ENCODE data around the gene PRB2. TPM values are rescaled to one million over a fixed set of nuclear protein-coding genes. Genes with fewer than 3 reads are reported as not detected.

Gene PRB2
- total and polyA plus RNA-seq, 9 of the 15 experiments (the other 6 are each of a cell fraction or from before 2014, with no cell fraction given): not detected

DNA sequence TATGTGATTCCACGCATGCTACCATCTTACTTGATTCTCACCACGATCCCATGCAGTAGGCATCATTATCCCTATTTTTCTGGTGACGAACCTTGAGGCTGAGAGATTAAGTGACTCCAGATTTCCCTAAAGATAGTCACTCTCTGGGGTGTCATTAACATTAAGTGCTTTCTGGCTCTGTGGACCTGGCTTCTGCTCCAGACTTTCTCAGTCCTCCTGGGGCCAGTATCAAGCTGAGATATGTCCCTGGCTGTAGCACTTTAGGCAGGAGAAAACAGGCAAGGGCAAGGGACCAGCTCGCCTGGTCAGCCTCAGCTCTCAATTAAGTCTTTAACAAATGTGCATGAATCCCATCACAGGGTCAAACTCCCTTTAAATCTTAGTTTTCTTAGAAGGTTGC, 38.3 kb upstream of the PRB2 start:
- ChIA-PET CTCF (ENCODE audit: low intra/inter-chr PET ratio) (no interaction called here), POLR2A (no interaction called here)
- Histone ChIP-seq H3K27ac (ENCODE audit: extremely low read depth, low read depth, low read length) (no peak overlapping the region), H3K27me3 (ENCODE audit: control insufficient read depth in 2 of 2, insufficient read depth in 2 of 2, low read length in 2 of 2) (no peaks in the 10 kb centered on the region), H3K4me3 (no peak overlapping the region), H4K20me1 (replicated peaks; ENCODE audit: control insufficient read depth, insufficient read depth, low read length) (no peaks in the 10 kb centered on the region), H3K4me2 (ENCODE audit: insufficient read depth, low read length) (no peak overlapping the region), H3K9ac (ENCODE audit: insufficient read depth in 1 of 2, low read depth in 2 of 2, low read length in 2 of 2) (no peak overlapping the region), H3K9me3 (replicated peaks; ENCODE audit: control insufficient read depth, insufficient read depth, low read depth, low read length) (no peaks in the 10 kb centered on the region), H3K79me2 (ENCODE audit: control insufficient read depth, insufficient read depth, low read length) (no peaks in the 10 kb centered on the region), H3K4me1 (replicated peaks in 1 of 2; ENCODE audit: control insufficient read depth in 2 of 2, insufficient read depth in 2 of 2, low read length in 2 of 2) (no peaks in the 10 kb centered on the region), H3K9me1 (ENCODE audit: control insufficient read depth, insufficient read depth, low read length) (no peaks in the 10 kb centered on the region), H3K36me3 (ENCODE audit: control insufficient read depth, insufficient read depth, low read length) (no peaks in the 10 kb centered on the region), H2AFZ (ENCODE audit: low read depth, low read length) (no peak overlapping the region)
- FAIRE-seq (no peak), DNase-seq (ENCODE audit: extremely low read depth in 1 of 4, low spot score in 3 of 4) (no peak), ATAC-seq (no peak)
- no TSS peak for BruUV-seq (replicated peaks)
- WGBS (ENCODE audit: insufficient coverage, low coverage, missing lambda C conversion rate): 3% methylated on average over 4 of the region's 4 CpGs
- in situ Hi-C loops (cut with MboI) (no loop called here), intact Hi-C loops (cut with micrococcal nuclease) (no loop called here)
- TF ChIP-seq ARNT (IDR thresholded peaks at IDR 0.05) (no peak), SUPT5H (IDR thresholded peaks at IDR 0.05) (no peak), PRPF4 (IDR thresholded peaks at IDR 0.05; ENCODE audit: insufficient read depth, low read depth, low read length, poor library complexity, severe bottlenecking) (no peak), CHD2 (IDR thresholded peaks at IDR 0.05; ENCODE audit: low read depth, low read length) (no peak), GTF2A2 (tag; IDR thresholded peaks at IDR 0.05) (no peak), AFF1 (IDR thresholded peaks at IDR 0.05; ENCODE audit: low read depth in 1 of 2, partially characterized antibody in 2 of 2) (no peak), THAP12 (CRISPR knock-in tag; IDR thresholded peaks at IDR 0.05) (no peak), ZNF696 (CRISPR knock-in tag; conservative IDR thresholded peaks at IDR 0.05) (no peak), ZC3H4 (CRISPR knock-in tag; IDR thresholded peaks at IDR 0.05; ENCODE audit: borderline replicate concordance) (no peak), ELF2 (CRISPR knock-in tag; IDR thresholded peaks at IDR 0.05) (no peak), ZNF175 (CRISPR knock-in tag; IDR thresholded peaks at IDR 0.05; ENCODE audit: low read depth) (no peak), ESRRA (IDR thresholded peaks at IDR 0.05; ENCODE audit: borderline replicate concordance, low read depth) (no peak), CBFB (CRISPR knock-in tag; IDR thresholded peaks at IDR 0.05) (no peak), ZBTB8A (IDR thresholded peaks at IDR 0.05; ENCODE audit: partially characterized antibody) (no peak), TEAD2 (tag; IDR thresholded peaks at IDR 0.05) (no peak)
- TF ChIP-seq, protein P1, sequence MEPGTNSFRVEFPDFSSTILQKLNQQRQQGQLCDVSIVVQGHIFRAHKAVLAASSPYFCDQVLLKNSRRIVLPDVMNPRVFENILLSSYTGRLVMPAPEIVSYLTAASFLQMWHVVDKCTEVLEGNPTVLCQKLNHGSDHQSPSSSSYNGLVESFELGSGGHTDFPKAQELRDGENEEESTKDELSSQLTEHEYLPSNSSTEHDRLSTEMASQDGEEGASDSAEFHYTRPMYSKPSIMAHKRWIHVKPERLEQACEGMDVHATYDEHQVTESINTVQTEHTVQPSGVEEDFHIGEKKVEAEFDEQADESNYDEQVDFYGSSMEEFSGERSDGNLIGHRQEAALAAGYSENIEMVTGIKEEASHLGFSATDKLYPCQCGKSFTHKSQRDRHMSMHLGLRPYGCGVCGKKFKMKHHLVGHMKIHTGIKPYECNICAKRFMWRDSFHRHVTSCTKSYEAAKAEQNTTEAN (CRISPR knock-in tag; IDR thresholded peaks at IDR 0.05): no peak
- TF ChIP-seq, protein P2, sequence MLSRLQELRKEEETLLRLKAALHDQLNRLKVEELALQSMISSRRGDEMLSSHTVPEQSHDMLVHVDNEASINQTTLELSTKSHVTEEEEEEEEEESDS (CRISPR knock-in tag; IDR thresholded peaks at IDR 0.05): no peak

Measured in K562 (cell line).